Neural progenitor cell (in vitro differentiated cells): Measurements from ENCODE around the gene UBQLN1.

Source experiments
- CTCF ChIP-seq: fragments of 200-600 bp; sonication (generic); IDR thresholded peaks from 2 replicates; pipeline ENCODE4 v1.5.1; 2017; ENCODE audit warnings: antibody characterized with exemption, mild to moderate bottlenecking
- EZH2 ChIP-seq: fragments of 200-600 bp; sonication (generic); IDR thresholded peaks from 2 replicates; pipeline ENCODE4 v1.6.1; 2017; ENCODE audit warnings: antibody characterized with exemption, mild to moderate bottlenecking, moderate library complexity

GRCh38 chr9:83628540-83628939 lies 79.2 kb downstream of the UBQLN1 start:
- TF ChIP-seq EZH2 (no peak), CTCF (no peak)
